ENCODE data around the gene ANXA8L1.

DNA sequence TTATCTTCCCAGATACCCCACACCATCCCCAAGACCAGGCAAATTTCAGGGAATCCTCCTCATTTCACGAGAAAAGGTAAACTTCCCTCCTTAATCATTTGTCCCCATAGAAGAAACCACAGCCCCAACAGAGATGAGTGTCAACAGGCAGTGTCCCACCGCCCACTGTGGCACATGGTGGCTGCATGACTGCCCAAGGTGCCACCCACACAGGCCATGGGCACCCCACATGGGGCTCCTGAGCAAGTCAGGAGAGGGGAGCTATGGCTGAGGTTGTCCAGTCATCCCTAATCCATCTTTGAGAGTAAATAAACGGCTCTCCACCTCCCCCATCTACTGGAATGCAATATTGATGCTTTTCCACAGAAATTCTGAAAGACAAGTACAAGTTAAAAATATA lies 44.7 kb upstream of the ANXA8L1 start:
- TF ChIP-seq, protein P1, sequence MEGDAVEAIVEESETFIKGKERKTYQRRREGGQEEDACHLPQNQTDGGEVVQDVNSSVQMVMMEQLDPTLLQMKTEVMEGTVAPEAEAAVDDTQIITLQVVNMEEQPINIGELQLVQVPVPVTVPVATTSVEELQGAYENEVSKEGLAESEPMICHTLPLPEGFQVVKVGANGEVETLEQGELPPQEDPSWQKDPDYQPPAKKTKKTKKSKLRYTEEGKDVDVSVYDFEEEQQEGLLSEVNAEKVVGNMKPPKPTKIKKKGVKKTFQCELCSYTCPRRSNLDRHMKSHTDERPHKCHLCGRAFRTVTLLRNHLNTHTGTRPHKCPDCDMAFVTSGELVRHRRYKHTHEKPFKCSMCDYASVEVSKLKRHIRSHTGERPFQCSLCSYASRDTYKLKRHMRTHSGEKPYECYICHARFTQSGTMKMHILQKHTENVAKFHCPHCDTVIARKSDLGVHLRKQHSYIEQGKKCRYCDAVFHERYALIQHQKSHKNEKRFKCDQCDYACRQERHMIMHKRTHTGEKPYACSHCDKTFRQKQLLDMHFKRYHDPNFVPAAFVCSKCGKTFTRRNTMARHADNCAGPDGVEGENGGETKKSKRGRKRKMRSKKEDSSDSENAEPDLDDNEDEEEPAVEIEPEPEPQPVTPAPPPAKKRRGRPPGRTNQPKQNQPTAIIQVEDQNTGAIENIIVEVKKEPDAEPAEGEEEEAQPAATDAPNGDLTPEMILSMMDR (IDR thresholded peaks at IDR 0.05), result no peak
- TF ChIP-seq ZFX (IDR thresholded peaks at IDR 0.05; ENCODE audit: borderline replicate concordance), result no peak
